Nephron (organoid): ENCODE data around the gene GPNMB.
A peak's percentile ranks its signal among the peaks of the same experiment; 100 is the strongest.
"Not testable (repeated sequence)": the region's sequence is repeated elsewhere in the genome, so short reads cannot be mapped to it uniquely, and the experiment has no call there.

ENCODE experiments used
- H3K27ac Mint-ChIP-seq, 3 experiments: 2 replicates each; pipeline ENCODE4 v1.8.0; 2020; ENCODE audit warnings: mixed read lengths in 3 of 3, mild to moderate bottlenecking in 2 of 3, moderate library complexity in 1 of 3
- H3K27me3 Mint-ChIP-seq: 2 replicates; pipeline ENCODE4 v1.8.0; 2021; ENCODE audit warnings: low read depth, mild to moderate bottlenecking, moderate library complexity, mixed read lengths
- H3K36me3 Mint-ChIP-seq: 2 replicates; pipeline ENCODE4 v1.8.0; 2020; ENCODE audit warnings: low read depth, mixed read lengths
- H3K4me1 Mint-ChIP-seq: 2 replicates; pipeline ENCODE4 v1.8.0; 2020; ENCODE audit warnings: mixed read lengths
- H3K4me3 Mint-ChIP-seq, 3 experiments: 2 replicates each; pipeline ENCODE4 v1.8.0; 2020; ENCODE audit warnings: mild to moderate bottlenecking in 3 of 3, mixed read lengths in 3 of 3, moderate library complexity in 2 of 3
- H3K9me3 Mint-ChIP-seq: 2 replicates; pipeline ENCODE4 v1.8.0; 2020; ENCODE audit warnings: mixed read lengths
- TF ChIP-seq, protein P1 (sequence below), 3 experiments: fragments of 200-600 bp; sonication (generic); IDR thresholded peaks; one replicate each; pipeline ENCODE4 v1.5.0; 2021; ENCODE audit warnings: antibody characterized with exemption in 3 of 3; ENCODE audit not compliant: unreplicated experiment in 3 of 3

Gene GPNMB

DNA sequence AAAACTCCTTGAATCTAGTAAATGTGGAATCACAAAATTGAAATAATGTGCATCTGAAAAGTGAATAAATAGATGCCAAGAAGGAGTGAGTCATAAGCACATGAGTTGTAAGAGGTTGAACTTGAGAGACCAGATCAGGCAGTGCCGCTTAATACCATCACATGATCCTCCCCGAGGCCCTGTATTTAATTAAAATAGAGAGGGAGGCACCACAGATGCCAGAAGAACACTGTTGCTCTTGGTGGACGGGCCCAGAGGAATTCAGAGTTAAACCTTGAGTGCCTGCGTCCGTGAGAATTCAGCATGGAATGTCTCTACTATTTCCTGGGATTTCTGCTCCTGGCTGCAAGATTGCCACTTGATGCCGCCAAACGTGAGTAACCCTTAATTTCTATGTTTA, at the start of gene GPNMB:
Gene GPNMB (plus strand): TSS at position 221 of the 400 bp plus-strand sequence. CDS start 83 bp downstream, at position 304.
- Mint-ChIP-seq H3K9me3 (peaks cover 22% of the 10 kb centered on the region), H3K27me3 (peaks cover 14% of the 10 kb centered on the region), H3K4me3 (peak within 1 kb of the TSS in 2 of 3 experiments; percentile 30 to 67), H3K4me1 (peaks cover 20% of the 10 kb centered on the region), H3K36me3 (no peaks in the 10 kb centered on the region), H3K27ac (peak within 1 kb of the TSS in 1 of 3 experiments; percentile 15)
- TF ChIP-seq, protein P1, sequence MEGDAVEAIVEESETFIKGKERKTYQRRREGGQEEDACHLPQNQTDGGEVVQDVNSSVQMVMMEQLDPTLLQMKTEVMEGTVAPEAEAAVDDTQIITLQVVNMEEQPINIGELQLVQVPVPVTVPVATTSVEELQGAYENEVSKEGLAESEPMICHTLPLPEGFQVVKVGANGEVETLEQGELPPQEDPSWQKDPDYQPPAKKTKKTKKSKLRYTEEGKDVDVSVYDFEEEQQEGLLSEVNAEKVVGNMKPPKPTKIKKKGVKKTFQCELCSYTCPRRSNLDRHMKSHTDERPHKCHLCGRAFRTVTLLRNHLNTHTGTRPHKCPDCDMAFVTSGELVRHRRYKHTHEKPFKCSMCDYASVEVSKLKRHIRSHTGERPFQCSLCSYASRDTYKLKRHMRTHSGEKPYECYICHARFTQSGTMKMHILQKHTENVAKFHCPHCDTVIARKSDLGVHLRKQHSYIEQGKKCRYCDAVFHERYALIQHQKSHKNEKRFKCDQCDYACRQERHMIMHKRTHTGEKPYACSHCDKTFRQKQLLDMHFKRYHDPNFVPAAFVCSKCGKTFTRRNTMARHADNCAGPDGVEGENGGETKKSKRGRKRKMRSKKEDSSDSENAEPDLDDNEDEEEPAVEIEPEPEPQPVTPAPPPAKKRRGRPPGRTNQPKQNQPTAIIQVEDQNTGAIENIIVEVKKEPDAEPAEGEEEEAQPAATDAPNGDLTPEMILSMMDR (IDR thresholded peaks at IDR 0.05; ENCODE audit: unreplicated experiment in 3 of 3): no peak

DNA sequence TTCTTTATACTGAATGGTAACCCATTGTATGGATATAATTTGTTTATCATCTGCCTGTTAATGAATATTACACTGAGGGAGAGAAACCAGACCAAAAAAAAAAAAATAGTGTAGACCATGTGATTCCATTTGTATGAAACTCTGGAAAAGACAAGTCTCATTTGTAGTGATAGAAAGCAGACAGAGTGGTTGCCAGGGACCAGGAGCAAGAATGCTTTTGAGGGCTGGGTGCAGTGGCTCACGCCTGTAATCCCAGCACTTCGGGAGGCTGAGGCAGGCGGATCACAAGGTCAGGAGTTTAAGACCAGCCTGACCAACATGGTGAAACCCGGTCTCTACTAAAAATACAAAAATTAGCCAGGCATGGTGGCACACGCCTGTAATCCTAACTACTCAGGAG, 48.8 kb upstream of the GPNMB start:
- peaks cover 64% of the 10 kb centered on the region for H3K36me3 Mint-ChIP-seq
- H3K4me1 Mint-ChIP-seq, H3K9me3 Mint-ChIP-seq, H3K4me3 Mint-ChIP-seq, H3K27me3 Mint-ChIP-seq, H3K27ac Mint-ChIP-seq: not testable (repeated sequence)

DNA sequence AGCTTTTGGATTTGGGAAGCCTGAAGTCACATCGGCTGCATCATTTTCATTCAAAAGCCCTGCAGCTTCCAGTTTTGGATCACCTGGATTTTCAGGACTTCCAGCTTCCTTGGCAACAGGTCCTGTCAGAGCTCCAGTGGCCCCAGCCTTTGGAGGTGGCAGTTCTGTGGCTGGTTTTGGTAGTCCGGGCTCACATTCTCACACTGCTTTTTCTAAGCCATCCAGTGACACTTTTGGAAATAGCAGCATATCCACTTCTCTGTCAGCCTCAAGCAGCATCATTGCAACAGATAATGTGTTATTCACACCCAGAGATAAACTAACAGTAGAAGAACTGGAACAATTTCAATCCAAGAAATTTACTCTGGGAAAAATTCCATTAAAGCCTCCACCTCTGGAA, 46.2 kb upstream of the GPNMB start:
- TF ChIP-seq, protein P1 (IDR thresholded peaks at IDR 0.05; ENCODE audit: unreplicated experiment in 3 of 3): no peak
- H3K4me3 Mint-ChIP-seq: no peak overlapping the region
- peaks cover 66% of the 10 kb centered on the region for H3K36me3 Mint-ChIP-seq
- H3K9me3 Mint-ChIP-seq: no peaks in the 10 kb centered on the region
- H3K4me1 Mint-ChIP-seq: peaks cover 4% of the 10 kb centered on the region
- H3K27ac Mint-ChIP-seq: no peak overlapping the region
- H3K27me3 Mint-ChIP-seq: no peaks in the 10 kb centered on the region

DNA sequence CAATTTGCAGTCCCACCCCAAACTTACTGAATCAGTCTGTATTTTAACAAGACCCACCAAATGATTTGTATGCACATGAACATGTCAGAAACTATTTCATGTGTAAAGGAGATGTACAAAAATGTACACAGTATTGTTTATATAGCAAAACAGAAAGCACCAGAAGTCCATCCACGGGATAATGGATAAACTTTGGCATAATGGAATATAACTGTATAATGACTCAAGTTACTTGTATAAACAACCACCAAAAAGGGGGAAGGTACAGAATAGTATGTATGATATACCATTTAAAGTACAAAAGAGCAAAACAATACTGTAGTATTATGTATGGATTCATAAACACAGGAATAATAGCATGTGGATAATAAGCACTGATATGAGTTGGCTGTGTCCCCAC, 42.3 kb upstream of the GPNMB start:
- H3K9me3 Mint-ChIP-seq: no peaks in the 10 kb centered on the region
- peaks cover 24% of the 10 kb centered on the region for H3K4me1 Mint-ChIP-seq

DNA sequence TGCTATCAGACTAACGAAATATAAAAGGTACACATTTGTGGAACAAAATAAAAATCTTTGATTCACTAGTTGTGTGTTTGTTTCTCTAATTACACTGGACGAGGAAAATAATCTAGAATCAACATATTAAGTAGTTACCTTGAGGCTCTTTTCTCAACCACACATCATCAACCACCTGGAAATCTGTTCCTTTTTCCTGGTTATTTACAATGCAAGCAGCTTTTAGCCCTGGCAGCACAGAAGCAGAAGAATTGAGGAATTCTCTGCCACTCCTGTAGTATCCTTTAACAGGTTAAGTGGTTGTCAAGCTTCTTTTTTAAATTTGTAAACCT, 41.0 kb upstream of the GPNMB start:
- TF ChIP-seq, protein P1 (IDR thresholded peaks at IDR 0.05; ENCODE audit: unreplicated experiment in 3 of 3): no peak
- no peaks in the 10 kb centered on the region for H3K27me3 Mint-ChIP-seq
- H3K4me1 Mint-ChIP-seq: peaks cover 24% of the 10 kb centered on the region
- peaks cover 40% of the 10 kb centered on the region for H3K36me3 Mint-ChIP-seq
- no peaks in the 10 kb centered on the region for H3K9me3 Mint-ChIP-seq
- H3K4me3 Mint-ChIP-seq: no peak overlapping the region
- peak overlapping the region; percentile 43 to 78 (median 53) for H3K27ac Mint-ChIP-seq

More for the DNA sequence above, 42.3 kb upstream of the GPNMB start:
- H3K27ac Mint-ChIP-seq: no peak overlapping the region
- TF ChIP-seq, protein P1 (IDR thresholded peaks at IDR 0.05; ENCODE audit: unreplicated experiment in 3 of 3): no peak
- H3K36me3 Mint-ChIP-seq: peaks cover 51% of the 10 kb centered on the region
- no peaks in the 10 kb centered on the region for H3K27me3 Mint-ChIP-seq
- H3K4me3 Mint-ChIP-seq: no peak overlapping the region

DNA sequence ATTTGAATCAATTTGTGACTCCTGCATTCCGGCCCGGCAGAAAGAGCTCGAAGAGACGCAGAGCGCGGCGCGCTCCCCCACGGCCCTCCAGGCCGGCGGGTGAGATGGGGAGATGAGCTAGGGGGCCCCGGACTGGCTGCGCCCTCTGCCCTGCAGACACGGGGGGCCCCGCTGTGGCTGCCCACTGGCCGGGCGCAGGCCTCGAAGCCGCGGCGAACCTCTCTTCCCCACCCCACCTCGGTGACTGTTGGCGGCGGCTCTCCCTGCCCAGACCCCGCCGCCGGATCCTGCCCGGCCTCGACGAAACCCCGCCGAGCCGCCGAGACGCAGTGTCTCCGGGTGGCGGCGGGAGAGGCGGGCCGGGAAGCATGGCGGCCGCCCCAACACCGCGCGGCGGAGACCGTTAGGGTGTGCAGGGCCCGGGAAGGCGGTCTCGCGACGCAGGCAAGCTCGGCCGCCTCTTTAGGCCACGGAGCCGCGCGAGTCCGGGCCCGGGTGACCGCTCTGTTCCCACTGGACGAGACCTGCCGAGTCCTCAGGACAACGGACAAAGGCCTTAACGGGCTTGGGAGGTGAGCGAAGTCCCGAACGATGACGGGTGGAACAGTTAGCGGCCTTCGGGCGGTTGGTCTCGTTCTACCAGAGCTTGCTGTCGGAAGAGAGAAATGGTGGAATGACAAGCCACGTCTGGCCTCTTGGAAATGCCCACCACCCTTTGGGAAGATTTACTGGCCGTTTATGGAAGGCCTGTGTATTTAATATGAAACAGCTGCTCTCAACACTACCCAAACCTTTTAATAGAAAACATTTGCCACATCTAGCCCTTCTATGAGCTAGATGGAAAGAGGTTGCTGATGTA, 40.4 kb upstream of the GPNMB start:
- TF ChIP-seq, protein P1 (IDR thresholded peaks at IDR 0.05; ENCODE audit: unreplicated experiment in 3 of 3): no peak
- Mint-ChIP-seq H3K27ac (peak overlapping the region; percentile 66 to 84 (median 78)), H3K36me3 (peaks cover 34% of the 10 kb centered on the region), H3K4me1 (peaks cover 24% of the 10 kb centered on the region), H3K4me3 (peak overlapping the region in 1 of 3 experiments; percentile 62), H3K27me3 (no peaks in the 10 kb centered on the region), H3K9me3 (no peaks in the 10 kb centered on the region)
